Sigmoid colon (tissue), 7 donors: ENCODE data around the gene BLTP3A. TPM values are rescaled to one million over a fixed set of nuclear protein-coding genes. Genes with fewer than 3 reads are reported as not detected.

Source experiments
- DNase-seq: peaks from one replicate; pipeline ENCODE4 v3.0.0-alpha.2; 2019
- H3K27ac ChIP-seq, 4 donors: fragments of 200-600 bp; sonication (generic); one replicate each; pipeline ENCODE4 v1.5.1; 2016 to 2019; ENCODE audit warnings: mild to moderate bottlenecking in 1 of 4
- H3K27me3 ChIP-seq, 3 donors: fragments of 200-600 bp; sonication (generic); one replicate each; pipeline ENCODE4 v1.5.1; 2019; ENCODE audit warnings: mild to moderate bottlenecking in 1 of 3
- H3K36me3 ChIP-seq, 4 donors: fragments of 200-600 bp; sonication (generic); one replicate each; pipeline ENCODE4 v1.5.1; 2016 to 2019
- H3K4me1 ChIP-seq, 4 donors: fragments of 200-600 bp; sonication (generic); one replicate each; pipeline ENCODE4 v1.5.1; 2017 to 2019
- H3K4me3 ChIP-seq, 4 donors: fragments of 200-600 bp; sonication (generic); one replicate each; pipeline ENCODE4 v1.5.1; 2017 to 2019; ENCODE audit warnings: mild to moderate bottlenecking in 2 of 4, moderate library complexity in 1 of 4
- H3K9me3 ChIP-seq, 4 donors: fragments of 200-600 bp in 3 of 4; sonication (generic) in 3 of 4; one replicate each; pipeline versions ENCODE4 v1.5.1 to v1.6.1; 2013 to 2019
- CTCF ChIP-seq, 4 experiments: fragments of 450-650 bp in 3 of 4; fragments of 200-600 bp in 1 of 4; IDR thresholded peaks; one replicate each; pipeline ENCODE4 v1.5.1; 2016 to 2019; ENCODE audit warnings: antibody characterized with exemption in 4 of 4, mild to moderate bottlenecking in 3 of 4, moderate library complexity in 2 of 4
- EP300 ChIP-seq, 4 donors: sonication (generic); formaldehyde crosslinking; IDR thresholded peaks; one replicate each; pipeline ENCODE4 v1.6.1; 2017; ENCODE audit warnings: antibody characterized with exemption in 4 of 4
- POLR2A ChIP-seq, 2 donors: fragments of 450-650 bp; IDR thresholded peaks; one replicate each; pipeline ENCODE4 v1.6.1; 2016; ENCODE audit warnings: antibody characterized with exemption in 2 of 2, mild to moderate bottlenecking in 2 of 2, moderate library complexity in 2 of 2
- POLR2AphosphoS5 ChIP-seq, 4 donors: sonication (generic); formaldehyde crosslinking; IDR thresholded peaks; one replicate each; pipeline ENCODE4 v1.6.1; 2017; ENCODE audit warnings: antibody characterized with exemption in 4 of 4
- WGBS, 2 donors: extraction: QIAGEN DNeasy Blood & Tissue Kit; methylation state at CpG; one replicate each; pipeline ENCODE4 v1.1.7; 2013; 5-methylcytosine and 5-hydroxymethylcytosine counted together
- intact Hi-C: fragments of 100-400 bp; cut with DNase I; formaldehyde crosslinking; loops from one replicate; pipeline ENCODE4 v1.15.1; 2023
- polyA plus RNA-seq, 3 donors: library from polyadenylated mRNA; stranded (reverse); fragments of 200-250 nt; gene quantifications; one replicate each; pipeline ENCODE4 v1.2.3, GENCODE V29; 2013
- total RNA-seq, 4 donors: library from RNA; depleted of rRNA; stranded (reverse); fragments of >200 nt; gene quantifications; one replicate each; pipeline ENCODE4 v1.1.0, GENCODE V29; 2016
- donor health status: healthy with polysubstance abuse.
- donor health status: Bipolar disorder and iron deficiency.
- donor health status: healthy.

BLTP3A gene
- total and polyA plus RNA-seq, 7 donors: 0.60 to 11.6 (median 6.7) TPM

GRCh38 chr6:34832942-34833341, 41.1 kb downstream of the BLTP3A start:
- H3K27me3 ChIP-seq: no peaks in the 10 kb centered on the region
- no peaks in the 10 kb centered on the region for H3K4me1 ChIP-seq
- TF ChIP-seq EP300 (IDR thresholded peaks at IDR 0.05) (no peak), POLR2AphosphoS5 (IDR thresholded peaks at IDR 0.05) (no peak), CTCF (IDR thresholded peaks at IDR 0.05) (no peak), POLR2A (IDR thresholded peaks at IDR 0.05) (no peak)
- intact Hi-C loops: no loop called here
- H3K36me3 ChIP-seq: peaks cover 10 to 58% (median 17%) of the 10 kb centered on the region in 4 donors
- H3K9me3 ChIP-seq: no peaks in the 10 kb centered on the region
- DNase-seq: no peak
- no peak overlapping the region for H3K27ac ChIP-seq
- 96 to 97% methylated on average over 1 of the region's 1 CpG for WGBS, 2 donors
- H3K4me3 ChIP-seq: no peak overlapping the region

DNA sequence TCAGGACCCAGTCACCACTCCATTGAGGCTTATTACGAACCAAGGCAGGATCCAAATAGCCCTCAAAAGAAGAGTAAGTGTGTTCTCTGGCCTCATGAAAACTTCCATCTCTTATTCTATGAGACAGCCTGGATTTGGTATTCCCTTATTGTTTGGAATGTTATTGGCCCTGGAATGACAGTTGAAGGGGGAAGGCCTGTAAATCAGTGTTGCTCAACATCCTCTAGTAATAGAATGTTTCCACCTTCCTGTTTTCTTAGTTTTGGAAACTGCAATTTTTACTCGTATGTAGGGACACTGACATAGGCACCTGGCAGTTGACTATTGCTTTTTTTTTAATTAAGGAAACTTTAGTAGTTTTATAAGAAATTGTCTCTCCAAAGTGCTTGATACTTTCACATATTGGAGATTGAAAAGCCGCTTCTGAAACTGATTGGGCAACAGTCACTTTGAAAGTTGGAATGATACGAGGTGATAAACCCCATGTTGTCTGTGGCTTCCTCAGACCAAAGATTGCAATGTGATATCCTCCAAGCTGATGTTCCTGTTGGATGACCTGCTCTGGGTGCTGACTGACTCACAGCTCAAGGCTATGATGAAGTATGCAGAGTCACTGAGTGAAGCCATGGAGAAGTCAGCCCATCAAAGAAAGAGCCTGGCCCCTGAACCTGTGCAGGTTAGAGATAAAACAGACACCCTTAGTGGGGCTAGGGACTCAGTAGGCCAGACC, 43.1 kb downstream of the BLTP3A start:
- no peaks in the 10 kb centered on the region for H3K9me3 ChIP-seq
- H3K4me3 ChIP-seq: no peak overlapping the region
- no peak overlapping the region for H3K27ac ChIP-seq
- no peaks in the 10 kb centered on the region for H3K27me3 ChIP-seq
- H3K4me1 ChIP-seq: no peaks in the 10 kb centered on the region
- no peak for DNase-seq
- peaks cover under 1 to 48% (median 12%) of the 10 kb centered on the region in 4 donors for H3K36me3 ChIP-seq
- TF ChIP-seq CTCF (IDR thresholded peaks at IDR 0.05): no peak
- TF ChIP-seq POLR2A (IDR thresholded peaks at IDR 0.05): no peak
- no peak for TF ChIP-seq EP300 (IDR thresholded peaks at IDR 0.05)
- TF ChIP-seq POLR2AphosphoS5 (IDR thresholded peaks at IDR 0.05): no peak
- intact Hi-C loops: no loop called here
- 86 to 93% methylated on average over 4 of the region's 4 CpGs for WGBS, 2 donors

GRCh38 chr6:34836008-34836407, 44.1 kb downstream of the BLTP3A start:
- no peak overlapping the region for H3K4me3 ChIP-seq
- H3K9me3 ChIP-seq: no peaks in the 10 kb centered on the region
- no peak overlapping the region for H3K27ac ChIP-seq
- peaks cover 0 to 47% (median 12%) of the 10 kb centered on the region in 4 donors for H3K36me3 ChIP-seq
- 93 to 96% methylated on average over 4 of the region's 4 CpGs for WGBS, 2 donors
- DNase-seq: no peak
- TF ChIP-seq EP300 (IDR thresholded peaks at IDR 0.05): no peak
- no peak for TF ChIP-seq POLR2A (IDR thresholded peaks at IDR 0.05)
- no peak for TF ChIP-seq POLR2AphosphoS5 (IDR thresholded peaks at IDR 0.05)
- TF ChIP-seq CTCF (IDR thresholded peaks at IDR 0.05): no peak
- no peaks in the 10 kb centered on the region for H3K27me3 ChIP-seq
- intact Hi-C loops: no loop called here
- H3K4me1 ChIP-seq: no peaks in the 10 kb centered on the region

DNA sequence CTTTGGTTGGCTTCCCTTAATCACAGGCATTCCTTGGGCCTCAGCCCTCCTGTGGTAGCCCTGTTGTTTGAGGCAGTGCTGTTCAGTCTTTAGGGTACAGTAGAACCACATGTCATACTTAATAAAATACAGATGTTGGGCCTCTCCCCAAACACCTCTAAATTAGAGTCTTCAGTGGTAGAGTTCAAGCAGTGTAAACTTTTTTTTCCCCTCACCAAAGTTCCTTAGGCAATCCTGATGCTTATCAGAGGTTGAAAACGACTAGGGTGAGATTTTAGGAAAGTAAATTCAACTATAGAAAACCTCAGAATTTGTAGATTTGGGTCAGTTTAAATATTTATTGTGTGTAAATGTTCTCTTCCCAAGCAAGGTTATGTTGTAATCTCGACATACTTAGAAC, 44.6 kb downstream of the BLTP3A start:
- Histone ChIP-seq H3K4me1 (no peaks in the 10 kb centered on the region), H3K9me3 (no peaks in the 10 kb centered on the region), H3K4me3 (no peak overlapping the region), H3K27ac (no peak overlapping the region), H3K27me3 (no peaks in the 10 kb centered on the region), H3K36me3 (peaks cover 0 to 48% (median 12%) of the 10 kb centered on the region in 4 donors)
- intact Hi-C loops: no loop called here
- TF ChIP-seq POLR2AphosphoS5 (IDR thresholded peaks at IDR 0.05) (no peak), EP300 (IDR thresholded peaks at IDR 0.05) (no peak)
- 76 to 80% methylated on average over 2 of the region's 2 CpGs for WGBS, 2 donors
- DNase-seq: no peak

DNA sequence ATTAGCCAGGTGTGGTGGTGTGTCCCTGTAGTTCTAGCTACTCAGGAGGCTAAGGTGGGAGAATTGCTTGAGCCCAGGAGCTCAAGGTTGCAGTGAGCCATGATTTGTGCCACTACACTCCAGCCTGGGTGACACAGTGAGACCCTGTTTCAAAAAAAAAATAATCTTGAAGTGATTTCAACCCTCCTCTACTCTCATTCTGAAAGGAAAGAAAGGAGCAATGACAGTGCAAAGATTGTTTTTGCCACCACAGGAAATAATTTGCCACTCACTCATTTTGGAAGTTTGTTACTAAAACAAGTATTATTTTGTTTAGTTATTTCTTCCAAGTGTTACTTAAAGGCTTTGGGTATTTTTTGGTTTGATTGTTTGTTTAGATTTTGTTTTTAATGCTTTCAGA, 45.6 kb downstream of the BLTP3A start:
- Histone ChIP-seq H3K27me3 (no peaks in the 10 kb centered on the region), H3K27ac (no peak overlapping the region), H3K4me3 (no peak overlapping the region), H3K9me3 (no peaks in the 10 kb centered on the region), H3K4me1 (no peaks in the 10 kb centered on the region), H3K36me3 (peaks cover 0 to 53% (median 12%) of the 10 kb centered on the region in 4 donors)
- DNase-seq: no peak
- intact Hi-C loops: no loop called here
- no peak for TF ChIP-seq POLR2A (IDR thresholded peaks at IDR 0.05)
- TF ChIP-seq EP300 (IDR thresholded peaks at IDR 0.05): no peak
- TF ChIP-seq POLR2AphosphoS5 (IDR thresholded peaks at IDR 0.05): no peak
- TF ChIP-seq CTCF (IDR thresholded peaks at IDR 0.05): no peak
